HepG2 (cell line): Measurements from ENCODE around the gene NADK2. TPM values are rescaled to one million over a fixed set of nuclear protein-coding genes. Genes with fewer than 3 reads are reported as not detected.

Experiments used
- DMAP1 ChIP-seq: IDR thresholded peaks from 2 replicates; pipeline ENCODE4 v1.6.1; 2016
- GATAD2A ChIP-seq: IDR thresholded peaks from 2 replicates; pipeline ENCODE4 v1.6.1; 2016
- HOXA5 ChIP-seq: sonication (generic); formaldehyde crosslinking; IDR thresholded peaks from 2 replicates; pipeline ENCODE4 v1.4.0; 2020; ENCODE audit warnings: missing genetic modification reagents
- HOXD1 ChIP-seq: sonication (generic); formaldehyde crosslinking; IDR thresholded peaks from 2 replicates; pipeline ENCODE4 v1.5.0; 2020; ENCODE audit warnings: missing genetic modification reagents
- KDM3A ChIP-seq: IDR thresholded peaks from 2 replicates; pipeline ENCODE4 v1.6.1; 2018; ENCODE audit warnings: low read depth, missing compliant biosample characterization
- KLF15 ChIP-seq: sonication (generic); formaldehyde crosslinking; IDR thresholded peaks from 2 replicates; pipeline ENCODE4 v1.8.1; 2023; ENCODE audit warnings: borderline replicate concordance, mild to moderate bottlenecking, inconsistent platforms, missing genetic modification reagents, mixed read lengths
- MEIS1 ChIP-seq: sonication (generic); formaldehyde crosslinking; IDR thresholded peaks from 2 replicates; pipeline ENCODE4 v1.9.0; 2021; ENCODE audit warnings: mild to moderate bottlenecking, missing genetic modification reagents, moderate library complexity, borderline replicate concordance
- MXI1 ChIP-seq: IDR thresholded peaks from 3 replicates; pipeline ENCODE4 v1.6.1; 2012; ENCODE audit warnings: low read depth, low read length, inconsistent platforms, borderline replicate concordance
- NFYC ChIP-seq: IDR thresholded peaks from 2 replicates; pipeline ENCODE4 v1.6.1; 2016; ENCODE audit warnings: missing genetic modification reagents, missing compliant biosample characterization
- SOX5 ChIP-seq: IDR thresholded peaks from 2 replicates; pipeline ENCODE4 v1.6.1; 2016; ENCODE audit warnings: borderline replicate concordance
- ZNF263 ChIP-seq: sonication (generic); formaldehyde crosslinking; IDR thresholded peaks from 2 replicates; pipeline ENCODE4 v1.4.0; 2020; ENCODE audit warnings: missing genetic modification reagents
- ZNF331 ChIP-seq: sonication (generic); formaldehyde crosslinking; IDR thresholded peaks from 2 replicates; pipeline ENCODE4 v1.4.0; 2020; ENCODE audit warnings: missing genetic modification reagents
- ZNF451 ChIP-seq: sonication (generic); formaldehyde crosslinking; IDR thresholded peaks from 2 replicates; pipeline ENCODE4 v1.5.0; 2020; ENCODE audit warnings: mild to moderate bottlenecking, missing genetic modification reagents
- ZNF577 ChIP-seq: sonication (generic); formaldehyde crosslinking; IDR thresholded peaks from 2 replicates; pipeline ENCODE4 v1.4.0; 2020; ENCODE audit warnings: mild to moderate bottlenecking, low read depth, missing genetic modification reagents, borderline replicate concordance
- ZNF737 ChIP-seq: sonication (generic); formaldehyde crosslinking; IDR thresholded peaks from 2 replicates; pipeline ENCODE4 v1.5.0; 2020; ENCODE audit warnings: missing genetic modification reagents, mild to moderate bottlenecking, borderline replicate concordance
- ZNF772 ChIP-seq: sonication (generic); formaldehyde crosslinking; IDR thresholded peaks from 2 replicates; pipeline ENCODE4 v1.5.0; 2020; ENCODE audit warnings: mild to moderate bottlenecking, missing genetic modification reagents
- polyA plus RNA-seq, 8 experiments: library from polyadenylated mRNA; depleted of rRNA in 3 of 8; stranded (reverse) in 7 of 8; unstranded in 1 of 8; fragments of >200 nt; fragmentation: Illumina TruSeq in 4 of 8; extraction: Trizol in 4 of 8; gene quantifications; 2 replicates each; pipeline versions ENCODE4 v1.2.1 to v1.2.3, GENCODE V29; 2011 to 2016; ENCODE audit warnings: low read depth in 4 of 8, missing spikeins in 1 of 8, mixed read lengths in 1 of 8; ENCODE audit not compliant: insufficient read depth in 1 of 8
- total RNA-seq, 5 experiments: library from RNA; depleted of rRNA; stranded (reverse); fragments of >200 nt; fragmentation: Illumina TruSeq; extraction: Trizol; gene quantifications; 2 replicates each; pipeline ENCODE4 v1.2.3, GENCODE V29; 2016; ENCODE audit warnings: low read depth in 1 of 5
- TF ChIP-seq, protein P1 (sequence below): sonication (generic); formaldehyde crosslinking; IDR thresholded peaks from 2 replicates; pipeline ENCODE4 v1.4.0; 2020; ENCODE audit warnings: mild to moderate bottlenecking, missing genetic modification reagents
- TF ChIP-seq, protein P2 (sequence below): sonication (generic); formaldehyde crosslinking; IDR thresholded peaks from 2 replicates; pipeline ENCODE4 v1.5.1; 2020; ENCODE audit warnings: mild to moderate bottlenecking, missing genetic modification reagents, moderate library complexity
- TF ChIP-seq, protein P3 (sequence below): sonication (generic); formaldehyde crosslinking; IDR thresholded peaks from 2 replicates; pipeline ENCODE4 v1.4.0; 2020; ENCODE audit warnings: missing genetic modification reagents

Gene NADK2
- total and polyA plus RNA-seq, 2 of the 13 experiments (the other 11 are each of a cell fraction or from before 2014, with no cell fraction given): 13.9 to 71.4 TPM

DNA sequence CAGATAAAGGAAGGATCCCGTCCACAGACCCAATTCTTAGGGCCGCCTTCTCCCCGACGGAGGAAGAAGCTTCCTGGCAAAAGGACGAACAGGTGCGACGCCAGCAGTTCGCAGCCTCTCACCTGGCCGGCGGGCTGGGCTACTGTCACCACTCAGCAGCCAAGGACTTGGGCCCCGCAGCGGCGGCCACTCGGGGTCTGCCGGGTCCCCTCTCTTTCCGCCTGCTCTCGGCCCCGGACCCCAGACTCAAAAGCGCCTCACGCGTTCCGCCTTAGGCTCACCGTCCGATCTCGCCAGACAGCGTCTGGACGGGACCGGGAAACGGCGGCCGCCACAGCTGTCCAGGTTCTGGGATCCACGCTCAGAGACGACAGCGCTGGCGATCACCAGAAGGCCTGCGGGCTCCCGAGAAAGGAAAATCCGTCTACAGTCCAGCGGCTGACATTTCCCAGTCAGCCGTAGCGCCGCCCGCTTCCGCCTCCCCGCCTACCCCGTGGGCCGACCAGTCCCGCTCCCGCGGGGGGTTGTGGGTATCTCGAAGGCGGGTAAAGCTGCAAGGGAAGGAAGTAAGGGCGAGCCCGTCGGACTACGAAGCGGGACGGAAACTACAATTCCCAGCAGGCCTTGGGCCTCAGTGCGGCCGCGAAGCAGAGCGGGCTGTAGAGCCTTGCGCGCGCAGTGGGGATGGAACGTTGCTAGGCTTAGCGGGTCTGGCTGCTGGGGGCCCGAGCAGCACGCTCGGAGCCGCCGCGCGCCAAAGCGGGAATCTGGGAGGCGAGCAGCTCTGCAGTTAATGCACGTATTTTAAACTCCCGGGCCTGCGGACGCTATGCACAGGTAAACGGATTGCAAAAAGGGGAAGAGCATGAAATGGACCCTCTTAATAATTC is 90.0 kb downstream of the NADK2 start, which contains the start of the genes LMBRD2 and SKP2 (continued):
- TF ChIP-seq, protein P1, sequence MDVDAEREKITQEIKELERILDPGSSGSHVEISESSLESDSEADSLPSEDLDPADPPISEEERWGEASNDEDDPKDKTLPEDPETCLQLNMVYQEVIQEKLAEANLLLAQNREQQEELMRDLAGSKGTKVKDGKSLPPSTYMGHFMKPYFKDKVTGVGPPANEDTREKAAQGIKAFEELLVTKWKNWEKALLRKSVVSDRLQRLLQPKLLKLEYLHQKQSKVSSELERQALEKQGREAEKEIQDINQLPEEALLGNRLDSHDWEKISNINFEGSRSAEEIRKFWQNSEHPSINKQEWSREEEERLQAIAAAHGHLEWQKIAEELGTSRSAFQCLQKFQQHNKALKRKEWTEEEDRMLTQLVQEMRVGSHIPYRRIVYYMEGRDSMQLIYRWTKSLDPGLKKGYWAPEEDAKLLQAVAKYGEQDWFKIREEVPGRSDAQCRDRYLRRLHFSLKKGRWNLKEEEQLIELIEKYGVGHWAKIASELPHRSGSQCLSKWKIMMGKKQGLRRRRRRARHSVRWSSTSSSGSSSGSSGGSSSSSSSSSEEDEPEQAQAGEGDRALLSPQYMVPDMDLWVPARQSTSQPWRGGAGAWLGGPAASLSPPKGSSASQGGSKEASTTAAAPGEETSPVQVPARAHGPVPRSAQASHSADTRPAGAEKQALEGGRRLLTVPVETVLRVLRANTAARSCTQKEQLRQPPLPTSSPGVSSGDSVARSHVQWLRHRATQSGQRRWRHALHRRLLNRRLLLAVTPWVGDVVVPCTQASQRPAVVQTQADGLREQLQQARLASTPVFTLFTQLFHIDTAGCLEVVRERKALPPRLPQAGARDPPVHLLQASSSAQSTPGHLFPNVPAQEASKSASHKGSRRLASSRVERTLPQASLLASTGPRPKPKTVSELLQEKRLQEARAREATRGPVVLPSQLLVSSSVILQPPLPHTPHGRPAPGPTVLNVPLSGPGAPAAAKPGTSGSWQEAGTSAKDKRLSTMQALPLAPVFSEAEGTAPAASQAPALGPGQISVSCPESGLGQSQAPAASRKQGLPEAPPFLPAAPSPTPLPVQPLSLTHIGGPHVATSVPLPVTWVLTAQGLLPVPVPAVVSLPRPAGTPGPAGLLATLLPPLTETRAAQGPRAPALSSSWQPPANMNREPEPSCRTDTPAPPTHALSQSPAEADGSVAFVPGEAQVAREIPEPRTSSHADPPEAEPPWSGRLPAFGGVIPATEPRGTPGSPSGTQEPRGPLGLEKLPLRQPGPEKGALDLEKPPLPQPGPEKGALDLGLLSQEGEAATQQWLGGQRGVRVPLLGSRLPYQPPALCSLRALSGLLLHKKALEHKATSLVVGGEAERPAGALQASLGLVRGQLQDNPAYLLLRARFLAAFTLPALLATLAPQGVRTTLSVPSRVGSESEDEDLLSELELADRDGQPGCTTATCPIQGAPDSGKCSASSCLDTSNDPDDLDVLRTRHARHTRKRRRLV: peak; percentile 30; the same call in 1 of the 2 replicates
- no peak for TF ChIP-seq HOXD1 (CRISPR knock-in tag)
- no peak for TF ChIP-seq ZNF263 (CRISPR knock-in tag)
- TF ChIP-seq ZNF451: peak; percentile 76; the same call in 1 of the 2 replicates
- no peak for TF ChIP-seq ZNF577 (CRISPR knock-in tag)
- TF ChIP-seq, protein P2, sequence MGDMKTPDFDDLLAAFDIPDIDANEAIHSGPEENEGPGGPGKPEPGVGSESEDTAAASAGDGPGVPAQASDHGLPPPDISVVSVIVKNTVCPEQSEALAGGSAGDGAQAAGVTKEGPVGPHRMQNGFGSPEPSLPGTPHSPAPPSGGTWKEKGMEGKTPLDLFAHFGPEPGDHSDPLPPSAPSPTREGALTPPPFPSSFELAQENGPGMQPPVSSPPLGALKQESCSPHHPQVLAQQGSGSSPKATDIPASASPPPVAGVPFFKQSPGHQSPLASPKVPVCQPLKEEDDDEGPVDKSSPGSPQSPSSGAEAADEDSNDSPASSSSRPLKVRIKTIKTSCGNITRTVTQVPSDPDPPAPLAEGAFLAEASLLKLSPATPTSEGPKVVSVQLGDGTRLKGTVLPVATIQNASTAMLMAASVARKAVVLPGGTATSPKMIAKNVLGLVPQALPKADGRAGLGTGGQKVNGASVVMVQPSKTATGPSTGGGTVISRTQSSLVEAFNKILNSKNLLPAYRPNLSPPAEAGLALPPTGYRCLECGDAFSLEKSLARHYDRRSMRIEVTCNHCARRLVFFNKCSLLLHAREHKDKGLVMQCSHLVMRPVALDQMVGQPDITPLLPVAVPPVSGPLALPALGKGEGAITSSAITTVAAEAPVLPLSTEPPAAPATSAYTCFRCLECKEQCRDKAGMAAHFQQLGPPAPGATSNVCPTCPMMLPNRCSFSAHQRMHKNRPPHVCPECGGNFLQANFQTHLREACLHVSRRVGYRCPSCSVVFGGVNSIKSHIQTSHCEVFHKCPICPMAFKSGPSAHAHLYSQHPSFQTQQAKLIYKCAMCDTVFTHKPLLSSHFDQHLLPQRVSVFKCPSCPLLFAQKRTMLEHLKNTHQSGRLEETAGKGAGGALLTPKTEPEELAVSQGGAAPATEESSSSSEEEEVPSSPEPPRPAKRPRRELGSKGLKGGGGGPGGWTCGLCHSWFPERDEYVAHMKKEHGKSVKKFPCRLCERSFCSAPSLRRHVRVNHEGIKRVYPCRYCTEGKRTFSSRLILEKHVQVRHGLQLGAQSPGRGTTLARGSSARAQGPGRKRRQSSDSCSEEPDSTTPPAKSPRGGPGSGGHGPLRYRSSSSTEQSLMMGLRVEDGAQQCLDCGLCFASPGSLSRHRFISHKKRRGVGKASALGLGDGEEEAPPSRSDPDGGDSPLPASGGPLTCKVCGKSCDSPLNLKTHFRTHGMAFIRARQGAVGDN (CRISPR knock-in tag): peak; percentile 92
- peak; percentile 66 for TF ChIP-seq GATAD2A (CRISPR knock-in tag)
- TF ChIP-seq MEIS1 (CRISPR knock-in tag): no peak
- 0 out of 2 replicates have a peak, but pooled peaks have one; percentile 34 for TF ChIP-seq ZNF737 (CRISPR knock-in tag)
- TF ChIP-seq SOX5 (CRISPR knock-in tag): peak; percentile 61; the same call in 1 of the 2 replicates
- peak; percentile 88 for TF ChIP-seq ZNF331 (CRISPR knock-in tag)
- peak; percentile 91; the same call in 2 of the 3 replicates for TF ChIP-seq MXI1
- TF ChIP-seq KLF15 (CRISPR knock-in tag): peak; percentile 57; the same call in 1 of the 2 replicates
- TF ChIP-seq DMAP1 (CRISPR knock-in tag): peak; percentile 57; the same call in 1 of the 2 replicates
- TF ChIP-seq ZNF772 (CRISPR knock-in tag): peak; percentile 35; the same call in 1 of the 2 replicates
- peak; percentile 80 for TF ChIP-seq HOXA5 (CRISPR knock-in tag)
- TF ChIP-seq KDM3A: peak; percentile 58; the same call in 1 of the 2 replicates
- peak; percentile 58 for TF ChIP-seq NFYC (CRISPR knock-in tag)
- TF ChIP-seq, protein P3, sequence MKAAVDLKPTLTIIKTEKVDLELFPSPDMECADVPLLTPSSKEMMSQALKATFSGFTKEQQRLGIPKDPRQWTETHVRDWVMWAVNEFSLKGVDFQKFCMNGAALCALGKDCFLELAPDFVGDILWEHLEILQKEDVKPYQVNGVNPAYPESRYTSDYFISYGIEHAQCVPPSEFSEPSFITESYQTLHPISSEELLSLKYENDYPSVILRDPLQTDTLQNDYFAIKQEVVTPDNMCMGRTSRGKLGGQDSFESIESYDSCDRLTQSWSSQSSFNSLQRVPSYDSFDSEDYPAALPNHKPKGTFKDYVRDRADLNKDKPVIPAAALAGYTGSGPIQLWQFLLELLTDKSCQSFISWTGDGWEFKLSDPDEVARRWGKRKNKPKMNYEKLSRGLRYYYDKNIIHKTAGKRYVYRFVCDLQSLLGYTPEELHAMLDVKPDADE (CRISPR knock-in tag): no peak
